GM12878 (cell line): ENCODE measurements around the gene KIZ. TPM values are rescaled to one million over a fixed set of nuclear protein-coding genes. Genes with fewer than 3 reads are reported as not detected.

Experiments used
- ATAC-seq: fragments of 200-7000 bp; cut with Tn5 transposase; 3 replicates; pipeline ENCODE4 v1.9.1; 2020; ENCODE audit warnings: mild to moderate bottlenecking, moderate library complexity
- BruUV-seq: library from RNA; stranded (reverse); fragments of 400-500 nt; replicated peaks from 2 replicates; lab custom pipeline; 2021; lab: Mats Ljungman, UMichigan
- CTCF ChIA-PET: fragments of 300-600 bp; sonication (Branson Sonifier 250); formaldehyde crosslinking; extraction: SDS; loops from one replicate; lab custom pipeline; 2021; ENCODE audit warnings: inconsistent platforms; lab: Yijun Ruan, JAX
- POLR2A ChIA-PET: fragments of 350-600 bp; formaldehyde crosslinking; extraction: SDS; loops from one replicate; lab custom pipeline; 2021; ENCODE audit warnings: inconsistent platforms; lab: Charles Lee
- RAD21 ChIA-PET: fragments of 300-600 bp; sonication (Branson Sonifier 250); formaldehyde crosslinking; loops from one replicate; lab custom pipeline; 2023; ENCODE audit warnings: antibody characterized with exemption; ENCODE audit not compliant: unreplicated experiment; lab: Charles Lee
- SMC1A ChIA-PET: fragments of 300-600 bp; sonication (Branson Sonifier 250); formaldehyde crosslinking; loops from one replicate; lab custom pipeline; 2023; ENCODE audit not compliant: unreplicated experiment, uncharacterized antibody; lab: Charles Lee
- DNase-seq: peaks from one replicate; pipeline ENCODE4 v3.0.0-alpha.2; 2011; ENCODE audit warnings: low read depth, low spot score
- FAIRE-seq: peaks from 3 replicates; lab custom pipeline; 2011; peaks lifted over from hg19 to GRCh38; lab: Jason Lieb, UNC
- H2AFZ ChIP-seq: 2 replicates; pipeline ENCODE4 v1.6.0; 2011; ENCODE audit warnings: low read depth, low read length, control low read depth; ENCODE audit not compliant: control insufficient read depth
- H3K27ac ChIP-seq: 2 replicates; pipeline ENCODE4 v1.5.1; 2011; ENCODE audit warnings: control low read depth; ENCODE audit not compliant: control insufficient read depth, insufficient read depth
- H3K27me3 ChIP-seq, 2 experiments: replicated peaks in 1 of 2; 2 replicates each; pipeline versions ENCODE4 v1.6.0 to v1.6.1; 2011; ENCODE audit warnings: low read length in 1 of 2; ENCODE audit not compliant: control insufficient read depth in 2 of 2, insufficient read depth in 2 of 2
- H3K36me3 ChIP-seq, 2 experiments: 2 replicates each; pipeline ENCODE4 v1.5.1; 2011; ENCODE audit warnings: low read length in 1 of 2; ENCODE audit not compliant: control insufficient read depth in 2 of 2, insufficient read depth in 2 of 2
- H3K4me1 ChIP-seq: 2 replicates; pipeline ENCODE4 v1.6.1; 2011; ENCODE audit warnings: mild to moderate bottlenecking, low read length, moderate library complexity, mixed read lengths; ENCODE audit not compliant: control insufficient read depth, insufficient read depth
- H3K4me2 ChIP-seq: 2 replicates; pipeline ENCODE4 v1.6.0; 2011; ENCODE audit warnings: control low read depth; ENCODE audit not compliant: control insufficient read depth, insufficient read depth
- H3K4me3 ChIP-seq: fragments of 200-600 bp; sonication (generic); 2 replicates; pipeline ENCODE4 v1.5.1; 2016
- H3K79me2 ChIP-seq: 2 replicates; pipeline ENCODE4 v1.6.0; 2011; ENCODE audit warnings: low read length; ENCODE audit not compliant: control insufficient read depth, insufficient read depth
- H3K9ac ChIP-seq: 2 replicates; pipeline ENCODE4 v1.8.0; 2011; ENCODE audit warnings: low read length, control low read depth, mixed read lengths; ENCODE audit not compliant: control insufficient read depth, insufficient read depth
- H3K9me3 ChIP-seq: replicated peaks from 3 replicates; pipeline ENCODE4 v1.5.1; 2011; ENCODE audit warnings: mild to moderate bottlenecking, low read length; ENCODE audit not compliant: control insufficient read depth, insufficient read depth
- H4K20me1 ChIP-seq: 2 replicates; pipeline ENCODE4 v1.6.0; 2011; ENCODE audit not compliant: control insufficient read depth, insufficient read depth
- BCL11A ChIP-seq: IDR thresholded peaks from 2 replicates; pipeline ENCODE4 v1.6.1; 2011; ENCODE audit warnings: low read depth, low read length
- E2F4 ChIP-seq: IDR thresholded peaks from 2 replicates; pipeline ENCODE4 v1.6.1; 2012; ENCODE audit warnings: low read depth, low read length, improper control_type of control experiment
- POLR2AphosphoS5 ChIP-seq: IDR thresholded peaks from 2 replicates; pipeline ENCODE4 v1.6.1; 2011; ENCODE audit warnings: mild to moderate bottlenecking, low read length, inconsistent platforms
- RBBP5 ChIP-seq: fragments of 200-600 bp; sonication (generic); conservative IDR thresholded peaks from 2 replicates; pipeline ENCODE4 v1.6.1; 2016
- SIX5 ChIP-seq: IDR thresholded peaks from 2 replicates; pipeline ENCODE4 v1.6.1; 2011; ENCODE audit warnings: mild to moderate bottlenecking, low read depth, low read length, moderate library complexity; ENCODE audit not compliant: severe bottlenecking
- TCF7 ChIP-seq: IDR thresholded peaks from 2 replicates; pipeline ENCODE4 v1.6.1; 2014; ENCODE audit warnings: antibody characterized with exemption, borderline replicate concordance
- YY1 ChIP-seq: IDR thresholded peaks from 2 replicates; pipeline ENCODE4 v1.6.1; 2011; ENCODE audit warnings: low read depth, mild to moderate bottlenecking, low read length
- WGBS: methylation state at CpG from one replicate; pipeline ENCODE4 v1.1.6; 2016; ENCODE audit warnings: low lambda C conversion rate; ENCODE audit not compliant: insufficient replicate concordance, insufficient coverage; ENCODE audit errors: missing lambda C conversion rate; 5-methylcytosine and 5-hydroxymethylcytosine counted together
- in situ Hi-C: fragments of 300-500 bp; cut with MboI; formaldehyde crosslinking; loops from 9 replicates; pipeline ENCODE4 v1.14.3; 2018; ENCODE audit warnings: mixed read lengths
- intact Hi-C: fragments of 100-400 bp; cut with micrococcal nuclease; formaldehyde crosslinking; loops from one replicate; pipeline ENCODE4 v1.14.2; 2022; ENCODE audit not compliant: unreplicated experiment
- polyA plus RNA-seq, 11 experiments: library from polyadenylated mRNA; depleted of rRNA in 4 of 11; unstranded in 6 of 11; stranded (reverse) in 5 of 11; fragments of >200 nt; fragmentation: Nextera tagmentation in 4 of 11; fragmentation: Illumina TruSeq in 1 of 11; extraction: Ambion mirVana in 4 of 11; extraction: Trizol in 1 of 11; gene quantifications; 1 replicate in 1 of 11; 2 replicates in 10 of 11; pipeline versions ENCODE4 v1.2.1 to v1.2.3, GENCODE V29; 2011 to 2016; ENCODE audit warnings: inconsistent platforms in 2 of 11, missing spikeins in 2 of 11, low read depth in 1 of 11
- total RNA-seq, 4 experiments: library from RNA; depleted of rRNA in 3 of 4; stranded (reverse); fragments of >200 nt in 3 of 4; fragmentation: Illumina TruSeq in 1 of 4; extraction: Trizol in 1 of 4; gene quantifications; 2 replicates each; pipeline versions ENCODE4 v1.2.1 to v1.2.3, GENCODE V29; 2013 to 2021
- TF ChIP-seq, protein P1 (sequence below): IDR thresholded peaks from 2 replicates; pipeline ENCODE4 v1.6.1; 2011; ENCODE audit warnings: borderline replicate concordance, low read depth, mild to moderate bottlenecking, moderate library complexity, mixed read lengths, low read length; ENCODE audit not compliant: insufficient read depth; ENCODE audit errors: extremely low read length

Gene KIZ
- total and polyA plus RNA-seq, 10 of the 15 experiments (the other 5 are each of a cell fraction or from before 2014, with no cell fraction given), result 2.7 to 11.0 (median 7.3) TPM

DNA sequence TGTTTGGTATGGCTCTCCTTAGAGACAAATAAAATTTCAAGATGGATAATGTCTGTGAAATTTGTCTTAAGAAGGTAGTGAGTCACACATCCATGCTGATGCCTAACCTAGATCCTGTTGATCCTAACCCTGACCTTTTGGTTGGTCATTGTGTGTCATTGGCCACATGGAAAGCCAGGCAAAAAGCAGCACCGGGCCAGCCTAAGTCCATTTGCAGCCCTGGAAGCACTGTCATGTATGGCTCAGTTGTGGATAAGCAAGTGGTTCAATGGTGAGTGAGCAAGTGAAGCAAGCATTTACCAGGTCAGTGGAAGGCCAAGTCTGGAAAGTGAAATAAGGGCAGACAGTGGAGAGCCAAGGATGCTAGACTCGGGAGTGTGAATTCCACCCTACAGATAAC is 165.1 kb downstream of the KIZ start:
- H3K79me2 ChIP-seq, result no peaks in the 10 kb centered on the region
- no peaks in the 10 kb centered on the region for H3K4me1 ChIP-seq
- ATAC-seq (no peak), DNase-seq (no peak), FAIRE-seq (no peak)
- H3K27me3 ChIP-seq, result no peaks in the 10 kb centered on the region
- no peaks in the 10 kb centered on the region for H3K9me3 ChIP-seq
- H3K9ac ChIP-seq, result no peak overlapping the region
- WGBS, result 75% methylated on average over 2 of the region's 2 CpGs
- in situ Hi-C loops, result no loop called here
- H3K27ac ChIP-seq, result no peak overlapping the region
- no peaks in the 10 kb centered on the region for H4K20me1 ChIP-seq
- no peak overlapping the region for H2AFZ ChIP-seq
- H3K4me3 ChIP-seq, result no peak overlapping the region
- SMC1A ChIA-PET, result no interaction called here
- no TSS peak for BruUV-seq
- intact Hi-C loops, result no loop called here
- POLR2A ChIA-PET, result no interaction called here
- TF ChIP-seq YY1, result no peak
- TF ChIP-seq, protein P1, sequence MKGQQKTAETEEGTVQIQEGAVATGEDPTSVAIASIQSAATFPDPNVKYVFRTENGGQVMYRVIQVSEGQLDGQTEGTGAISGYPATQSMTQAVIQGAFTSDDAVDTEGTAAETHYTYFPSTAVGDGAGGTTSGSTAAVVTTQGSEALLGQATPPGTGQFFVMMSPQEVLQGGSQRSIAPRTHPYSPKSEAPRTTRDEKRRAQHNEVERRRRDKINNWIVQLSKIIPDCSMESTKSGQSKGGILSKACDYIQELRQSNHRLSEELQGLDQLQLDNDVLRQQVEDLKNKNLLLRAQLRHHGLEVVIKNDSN, result no peak
- H3K4me2 ChIP-seq, result no peak overlapping the region
- RAD21 ChIA-PET, result no interaction called here
- CTCF ChIA-PET, result no interaction called here
- no peaks in the 10 kb centered on the region for H3K36me3 ChIP-seq

- DNase-seq (no peak), ATAC-seq (no peak)
- ChIA-PET SMC1A (interaction anchor here (0.6 kb wide), 1 partner anchor 273 kb away, joined by 3 read pairs; no protein-coding TSS in a partner anchor), CTCF (no interaction called here), RAD21 (no interaction called here)
- Histone ChIP-seq H3K9me3 (no peaks in the 10 kb centered on the region), H2AFZ (no peak overlapping the region), H3K4me2 (no peak overlapping the region), H3K79me2 (no peaks in the 10 kb centered on the region), H3K4me3 (no peak overlapping the region), H4K20me1 (no peaks in the 10 kb centered on the region), H3K36me3 (no peaks in the 10 kb centered on the region), H3K9ac (no peak overlapping the region)
- WGBS, result 51% methylated on average over 5 of the region's 5 CpGs
- no TSS peak for BruUV-seq
- intact Hi-C loops (no loop called here), in situ Hi-C loops (no loop called here)
- TF ChIP-seq TCF7 (no peak), POLR2AphosphoS5 (no peak), E2F4 (no peak), RBBP5 (no peak), SIX5 (no peak), BCL11A (no peak)
- TF ChIP-seq, all 136 proteins: peak for 0
- POLR2A ChIA-PET, result interaction anchor here (0.7 kb wide), 1 partner anchor 70 kb away, joined by 3 read pairs; no protein-coding TSS in a partner anchor
- no peaks in the 10 kb centered on the region for H3K4me1 ChIP-seq
- H3K27me3 ChIP-seq, result no peaks in the 10 kb centered on the region
- no peak overlapping the region for H3K27ac ChIP-seq
- FAIRE-seq, result no peak
These were observed 168.9 kb downstream of the KIZ start for GRCh38 chr20:21294755-21295154.
